GM13976 (cell line): ENCODE results near the gene BORCS5.
"Not testable (repeated sequence)": the region's sequence is repeated elsewhere in the genome, so short reads cannot be mapped to it uniquely, and the experiment has no call there.

Source experiments
- DNase-seq: peaks from one replicate; pipeline ENCODE4 v3.0.0; 2012; ENCODE audit warnings: low spot score
- in situ Hi-C: fragments of 300-500 bp; cut with MboI; formaldehyde crosslinking; loops from one replicate; pipeline ENCODE4 v1.12.0; 2022; ENCODE audit warnings: low sequenced_read_pairs, mixed read lengths, inconsistent platforms; ENCODE audit not compliant: unreplicated experiment
- TF ChIP-seq, protein P1 (sequence below): IDR thresholded peaks from 2 replicates; pipeline ENCODE4 v1.5.1; 2012; ENCODE audit warnings: borderline replicate concordance, mild to moderate bottlenecking; ENCODE audit not compliant: insufficient read depth; ENCODE audit errors: extremely low read depth, missing control alignments, control extremely low read depth

The BORCS5 gene

GRCh38 chr12:12492547-12492946, 135.7 kb downstream of the BORCS5 start:
- in situ Hi-C loops: no loop called here
- TF ChIP-seq, protein P1, sequence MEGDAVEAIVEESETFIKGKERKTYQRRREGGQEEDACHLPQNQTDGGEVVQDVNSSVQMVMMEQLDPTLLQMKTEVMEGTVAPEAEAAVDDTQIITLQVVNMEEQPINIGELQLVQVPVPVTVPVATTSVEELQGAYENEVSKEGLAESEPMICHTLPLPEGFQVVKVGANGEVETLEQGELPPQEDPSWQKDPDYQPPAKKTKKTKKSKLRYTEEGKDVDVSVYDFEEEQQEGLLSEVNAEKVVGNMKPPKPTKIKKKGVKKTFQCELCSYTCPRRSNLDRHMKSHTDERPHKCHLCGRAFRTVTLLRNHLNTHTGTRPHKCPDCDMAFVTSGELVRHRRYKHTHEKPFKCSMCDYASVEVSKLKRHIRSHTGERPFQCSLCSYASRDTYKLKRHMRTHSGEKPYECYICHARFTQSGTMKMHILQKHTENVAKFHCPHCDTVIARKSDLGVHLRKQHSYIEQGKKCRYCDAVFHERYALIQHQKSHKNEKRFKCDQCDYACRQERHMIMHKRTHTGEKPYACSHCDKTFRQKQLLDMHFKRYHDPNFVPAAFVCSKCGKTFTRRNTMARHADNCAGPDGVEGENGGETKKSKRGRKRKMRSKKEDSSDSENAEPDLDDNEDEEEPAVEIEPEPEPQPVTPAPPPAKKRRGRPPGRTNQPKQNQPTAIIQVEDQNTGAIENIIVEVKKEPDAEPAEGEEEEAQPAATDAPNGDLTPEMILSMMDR: no peak
- no peak for DNase-seq

- TF ChIP-seq, protein P1: no peak
- in situ Hi-C loops: no loop called here
- no peak for DNase-seq
Measured at GRCh38 chr12:12495536-12495935, 138.7 kb downstream of the BORCS5 start.

DNA sequence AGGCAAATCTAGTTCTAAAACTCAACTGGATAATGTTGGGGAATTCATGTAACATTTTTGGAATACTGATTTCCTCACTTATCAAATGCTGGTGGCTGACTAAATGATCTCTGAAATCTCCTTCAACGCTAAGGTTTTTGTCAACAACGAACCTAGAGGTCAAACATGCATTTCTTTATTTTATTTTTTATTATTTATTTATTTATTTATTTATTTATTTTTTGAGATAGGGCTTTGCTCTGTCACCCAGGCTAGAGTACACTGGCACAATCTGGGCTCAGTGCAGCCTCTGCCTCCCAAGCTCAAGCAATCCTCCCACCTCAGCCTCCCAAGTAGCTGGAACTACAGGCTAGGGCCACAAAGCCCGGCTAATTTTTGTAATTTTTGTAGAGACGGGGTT, 141.3 kb downstream of the BORCS5 start:
- no peak for DNase-seq
- TF ChIP-seq, protein P1: no peak
- in situ Hi-C loops: no loop called here

- in situ Hi-C loops: no loop called here
- TF ChIP-seq, protein P1: no peak
- no peak for DNase-seq
Measured at GRCh38 chr12:12499909-12500604, 143.2 kb downstream of the BORCS5 start.

- TF ChIP-seq, protein P1: no peak
- in situ Hi-C loops: no loop called here
- DNase-seq: no peak
Measured at GRCh38 chr12:12501121-12501520, 144.2 kb downstream of the BORCS5 start.

- in situ Hi-C loops, DNase-seq: not testable (repeated sequence)
Measured at GRCh38 chr12:12502130-12502814, 145.4 kb downstream of the BORCS5 start.

- DNase-seq: peak; percentile 30
- TF ChIP-seq, protein P1: no peak
- in situ Hi-C loops: no loop called here
Measured at GRCh38 chr12:12502815-12503151, 145.9 kb downstream of the BORCS5 start.
